Colonic mucosa (tissue), 4 donors: ENCODE data around the gene ANKRD53. TPM values are rescaled to one million over a fixed set of nuclear protein-coding genes. Genes with fewer than 3 reads are reported as not detected.

Source experiments
- DNase-seq: peaks from one replicate; pipeline ENCODE4 v3.0.0-alpha.2; 2020
- H3K27ac ChIP-seq: fragments of 200-600 bp; one replicate; pipeline ENCODE4 v1.8.0; 2021
- H3K27me3 ChIP-seq: fragments of 200-600 bp; one replicate; pipeline ENCODE4 v1.8.0; 2021
- H3K36me3 ChIP-seq: fragments of 200-600 bp; one replicate; pipeline ENCODE4 v1.8.0; 2021
- H3K4me1 ChIP-seq: fragments of 200-600 bp; one replicate; pipeline ENCODE4 v1.8.0; 2021; ENCODE audit warnings: mild to moderate bottlenecking
- H3K4me3 ChIP-seq: fragments of 200-600 bp; one replicate; pipeline ENCODE4 v1.8.0; 2021
- H3K9ac ChIP-seq, 2 donors: one replicate each; pipeline ENCODE4 v1.7.0; 2013; ENCODE audit warnings: control low read depth in 2 of 2, low read depth in 2 of 2, low read length in 2 of 2
- H3K9me3 ChIP-seq: fragments of 200-600 bp; one replicate; pipeline ENCODE4 v1.8.0; 2021
- CTCF ChIP-seq: fragments of 200-600 bp; IDR thresholded peaks from one replicate; pipeline ENCODE4 v1.8.0; 2022; ENCODE audit warnings: antibody characterized with exemption, mild to moderate bottlenecking
- intact Hi-C: fragments of 100-400 bp; cut with DNase I; formaldehyde crosslinking; loops from one replicate; pipeline ENCODE4 v1.14.1; 2022
- total RNA-seq, 2 donors: library from RNA; stranded (reverse); fragmentation: NEBNext Ultra II Directional in 1 of 2; extraction: Animal tissue kit (Norgen Biotek cat#: 25700) in 1 of 2; gene quantifications; one replicate each; pipeline ENCODE4 v1.2.1, GENCODE V29; 2021
- donor health status: healthy.
- donor health status: DM: no; HTN: no; CAD: no.
- donor health status: DM: no; HTN: no; CAD: no.

ANKRD53 gene
- total RNA-seq, 2 donors from 2014 or later = 0.40 TPM; not detected in 1

GRCh38 chr2:70942396-70943204 is 35.8 kb upstream of the ANKRD53 start:
- intact Hi-C loops = no loop called here
- Histone ChIP-seq H3K4me1 (no peaks in the 10 kb centered on the region), H3K9ac (no peak overlapping the region), H3K27ac (no peak overlapping the region), H3K4me3 (no peak overlapping the region), H3K9me3 (no peaks in the 10 kb centered on the region), H3K36me3 (no peaks in the 10 kb centered on the region), H3K27me3 (no peaks in the 10 kb centered on the region)
- TF ChIP-seq CTCF = no peak
- no peak for DNase-seq

- intact Hi-C loops = no loop called here
Observed at GRCh38 chr2:70943205-70943871, 35.1 kb upstream of the ANKRD53 start.

GRCh38 chr2:70944111-70944690 is 34.2 kb upstream of the ANKRD53 start:
- intact Hi-C loops = no loop called here
- no peak for DNase-seq
- no peak overlapping the region for H3K27ac ChIP-seq
- TF ChIP-seq CTCF = no peak
- no peaks in the 10 kb centered on the region for H3K4me1 ChIP-seq
- H3K9ac ChIP-seq = no peak overlapping the region
- no peak overlapping the region for H3K4me3 ChIP-seq
- no peaks in the 10 kb centered on the region for H3K9me3 ChIP-seq
- no peaks in the 10 kb centered on the region for H3K36me3 ChIP-seq
- H3K27me3 ChIP-seq = no peaks in the 10 kb centered on the region

More at GRCh38 chr2:70943205-70943871, 35.1 kb upstream of the ANKRD53 start:
- no peaks in the 10 kb centered on the region for H3K27me3 ChIP-seq
- H3K4me3 ChIP-seq = no peak overlapping the region
- no peak for TF ChIP-seq CTCF
- H3K36me3 ChIP-seq = no peaks in the 10 kb centered on the region
- H3K27ac ChIP-seq = no peak overlapping the region
- no peak for DNase-seq
- H3K9me3 ChIP-seq = no peaks in the 10 kb centered on the region
- no peak overlapping the region for H3K9ac ChIP-seq
- no peaks in the 10 kb centered on the region for H3K4me1 ChIP-seq

GRCh38 chr2:70946832-70947442 is 31.5 kb upstream of the ANKRD53 start:
- Histone ChIP-seq H3K27ac (no peak overlapping the region), H3K4me3 (no peak overlapping the region), H3K27me3 (no peaks in the 10 kb centered on the region), H3K9me3 (no peaks in the 10 kb centered on the region), H3K9ac (no peak overlapping the region), H3K36me3 (no peaks in the 10 kb centered on the region), H3K4me1 (no peaks in the 10 kb centered on the region)
- intact Hi-C loops = loop anchor here (2.0 kb wide), 1 partner anchor 76 kb away; no protein-coding TSS in a partner anchor
- TF ChIP-seq CTCF = peak; percentile 64
- DNase-seq = peak; percentile 54

- no peaks in the 10 kb centered on the region for H3K27me3 ChIP-seq
- no peak overlapping the region for H3K27ac ChIP-seq
- no peak overlapping the region for H3K9ac ChIP-seq
- TF ChIP-seq CTCF = no peak
- H3K9me3 ChIP-seq = no peaks in the 10 kb centered on the region
- H3K4me1 ChIP-seq = no peaks in the 10 kb centered on the region
- H3K4me3 ChIP-seq = no peak overlapping the region
- H3K36me3 ChIP-seq = no peaks in the 10 kb centered on the region
- intact Hi-C loops = loop anchor here (2.0 kb wide), 2 partner anchors 77 to 85 kb away; no protein-coding TSS in a partner anchor
- peak; percentile 12 for DNase-seq
Observed at GRCh38 chr2:70947556-70948184, 30.8 kb upstream of the ANKRD53 start.
